HG03378 (cell line): ENCODE results near the gene GAREM1.
"Not testable (repeated sequence)": the region's sequence is repeated elsewhere in the genome, so short reads cannot be mapped to it uniquely, and the experiment has no call there.

Experiments used
- ATAC-seq: cut with Tn5 transposase; IDR thresholded peaks from one replicate; pipeline ENCODE4 v1.9.1; 2021; ENCODE audit warnings: mild to moderate bottlenecking, moderate library complexity; ENCODE audit not compliant: unreplicated experiment

GAREM1 gene

DNA sequence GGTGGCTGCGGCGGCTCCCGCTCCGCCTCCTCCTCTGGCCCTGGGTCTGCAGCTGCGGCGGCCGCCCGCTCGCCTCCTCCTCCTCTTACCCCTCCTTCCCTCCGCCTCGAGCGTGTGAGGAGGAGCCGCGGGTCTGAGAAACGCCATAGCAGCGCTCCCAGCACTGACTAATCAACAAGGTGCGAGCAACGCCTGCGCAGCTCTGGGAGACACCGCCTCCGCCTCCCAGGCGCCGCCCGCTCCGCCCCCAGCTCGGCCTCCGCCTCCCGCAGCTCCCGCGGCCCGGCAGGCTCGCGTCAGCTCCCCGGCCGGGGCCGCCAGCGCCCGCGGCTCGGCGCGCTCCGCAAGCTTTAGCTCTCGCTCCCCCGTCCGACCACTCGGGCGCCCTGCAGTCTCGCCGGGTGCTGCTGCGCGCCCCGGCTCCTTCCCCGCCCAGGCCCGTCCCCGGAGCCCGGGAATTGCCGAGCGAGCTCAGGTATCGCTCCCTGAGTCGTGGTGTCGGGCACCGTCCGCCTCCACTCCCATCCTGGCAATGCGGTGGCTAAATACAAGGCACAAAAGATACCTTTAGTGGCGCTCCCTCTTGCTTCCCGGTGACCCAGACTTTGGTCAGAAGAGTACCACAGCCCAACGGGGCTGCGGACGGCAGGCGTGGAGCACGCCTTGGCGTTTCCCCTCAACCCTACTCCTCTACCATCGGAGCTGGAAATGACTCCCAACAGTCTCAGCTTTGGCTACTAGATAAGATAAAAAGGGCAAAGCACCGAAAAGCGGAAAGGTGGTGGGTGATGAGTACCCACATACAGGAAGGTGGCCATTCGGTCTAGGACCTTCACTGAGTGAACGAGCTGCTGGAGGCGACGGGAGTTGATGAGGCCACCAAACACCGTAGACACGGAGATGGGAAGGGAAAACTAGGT lies at the start of gene GAREM1:
GAREM1 (minus strand) TSS at position 169 of the 920 bp plus-strand sequence. CDS start 454 bp downstream, outside the sequence.
- ATAC-seq = peak; percentile 92

DNA sequence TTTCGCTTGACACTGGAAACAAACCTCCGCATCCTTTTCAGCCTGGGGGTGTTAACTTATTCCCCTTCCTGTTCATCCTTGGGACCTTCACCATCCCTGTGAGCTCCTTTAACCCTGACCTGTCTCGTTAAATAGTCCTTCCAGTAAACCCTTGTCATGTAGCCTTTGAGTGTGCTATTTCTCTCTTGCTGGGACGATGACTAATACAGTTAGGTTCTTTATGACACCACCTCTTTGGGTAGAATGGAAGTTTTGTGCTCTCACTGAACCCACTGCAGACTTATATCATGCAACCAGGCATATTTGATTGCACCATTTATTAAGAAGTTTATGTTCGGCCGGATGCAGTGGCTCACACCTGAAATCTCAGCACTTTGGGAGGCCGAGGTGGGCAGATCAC lies 40.5 kb upstream of the GAREM1 start:
- ATAC-seq = no peak

DNA sequence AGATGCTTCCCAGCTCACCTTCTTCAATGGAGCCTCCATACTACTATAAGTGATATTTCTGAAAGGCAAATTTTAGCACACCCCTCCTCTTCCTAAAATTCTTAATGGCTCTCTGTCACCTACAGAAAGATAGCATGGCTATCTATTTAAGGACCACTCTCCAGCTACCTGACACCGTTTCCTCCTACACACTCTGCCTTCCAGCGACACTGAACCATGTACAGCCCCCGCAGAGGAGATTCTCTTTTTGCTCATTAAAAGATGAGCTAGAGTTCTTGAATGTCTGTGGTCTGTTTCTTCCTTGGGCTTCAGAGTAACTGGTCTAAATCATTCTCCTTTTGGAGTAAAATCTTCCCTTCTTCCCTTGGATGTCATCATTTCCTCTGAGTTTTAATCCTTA lies 38.4 kb upstream of the GAREM1 start:
- no peak for ATAC-seq

DNA sequence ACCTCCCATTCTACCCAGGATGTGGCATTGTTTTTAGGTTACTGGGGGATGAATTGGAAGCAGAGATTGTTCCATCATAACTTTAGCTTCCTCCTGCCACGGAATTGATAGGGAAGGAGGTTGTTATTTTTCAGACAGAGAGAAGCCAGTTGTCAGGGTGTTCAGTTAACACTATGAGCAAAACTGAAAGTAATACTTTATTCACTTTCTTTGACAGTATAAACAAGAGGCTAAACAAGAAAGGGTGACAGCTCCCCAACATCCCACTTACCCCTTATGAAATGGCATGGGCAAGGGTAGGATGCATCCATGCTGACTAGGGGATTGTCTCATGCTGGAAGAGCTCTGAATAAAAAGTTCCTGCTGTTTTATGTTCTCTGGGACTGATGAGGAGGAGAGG lies 36.4 kb upstream of the GAREM1 start:
- ATAC-seq = no peak

DNA sequence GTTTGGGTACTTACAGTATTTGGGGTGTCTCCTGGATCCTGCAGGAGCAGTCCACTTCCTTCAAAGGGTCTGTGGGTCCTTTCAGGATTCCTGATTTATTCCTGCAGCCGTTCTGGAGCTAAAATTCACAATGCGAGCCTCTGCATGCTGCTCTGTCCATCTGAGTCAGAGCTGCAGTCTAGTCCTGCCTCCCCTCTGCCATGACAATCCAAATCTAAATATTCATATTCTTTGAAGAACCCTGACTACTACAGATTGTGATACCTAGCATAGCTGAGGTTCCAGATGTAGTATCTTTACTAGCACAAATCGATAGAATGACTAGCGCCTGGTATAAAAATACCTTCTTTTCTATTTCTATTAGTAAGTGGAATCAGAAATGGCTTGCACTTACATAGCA lies 31.3 kb upstream of the GAREM1 start:
- no peak for ATAC-seq

DNA sequence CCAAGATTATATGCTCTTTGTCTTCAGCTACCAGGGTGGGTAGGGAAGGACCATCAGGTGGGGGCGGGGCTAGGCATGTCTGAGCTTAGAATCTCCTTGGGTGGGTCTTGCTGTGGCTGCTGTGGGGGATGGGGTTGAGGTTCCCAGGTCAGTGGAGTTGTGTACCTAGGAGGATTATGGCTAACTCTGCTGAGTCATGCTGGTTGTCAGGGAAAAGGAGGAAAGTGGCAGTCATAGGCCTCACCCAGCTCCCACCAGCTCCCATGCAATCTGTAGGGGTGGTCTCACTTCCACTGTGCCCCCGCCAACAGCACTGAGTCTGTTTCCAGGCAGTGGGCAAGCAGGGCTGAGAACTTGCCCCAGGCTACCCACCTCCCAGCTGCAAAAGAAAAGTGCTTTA lies 30.6 kb upstream of the GAREM1 start:
- not testable (repeated sequence) for ATAC-seq

DNA sequence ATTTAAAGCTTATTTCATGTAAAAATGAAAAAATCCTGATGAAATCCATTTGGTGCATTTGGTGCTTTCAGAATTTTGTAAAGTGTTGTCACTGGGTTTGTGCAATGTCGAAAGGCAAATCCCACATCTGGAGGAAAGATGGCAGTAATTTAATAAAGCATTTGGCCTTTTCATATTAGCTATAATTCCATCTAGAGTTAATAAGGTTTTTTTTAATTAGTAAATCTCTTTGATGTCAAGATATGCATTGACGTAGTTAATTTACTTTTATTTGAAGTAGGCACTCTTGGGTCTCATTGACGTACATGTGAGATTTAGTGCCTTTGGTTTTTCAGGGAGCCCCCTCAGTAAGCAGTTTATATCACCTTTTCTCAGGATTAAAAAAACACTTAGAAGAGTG lies 12.3 kb upstream of the GAREM1 start:
- ATAC-seq = no peak

DNA sequence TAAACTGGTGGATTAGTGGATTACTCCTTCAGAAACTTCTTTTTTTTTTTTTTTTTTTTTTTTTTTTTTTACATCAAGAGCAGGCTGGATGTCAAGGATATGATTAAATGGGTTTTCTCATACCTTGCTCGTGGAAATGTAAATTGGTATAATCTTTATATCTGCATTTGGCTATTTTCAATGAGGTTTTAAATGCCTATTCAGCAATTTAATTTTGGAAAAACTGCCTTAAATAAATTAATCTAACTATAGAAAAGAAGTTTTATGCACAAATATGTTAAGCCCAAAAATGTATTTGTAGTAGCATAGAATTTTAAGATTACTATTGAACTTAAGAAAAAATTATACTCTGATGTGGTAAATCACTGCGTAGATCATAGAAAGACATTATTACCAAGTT lies 11.4 kb upstream of the GAREM1 start:
- no peak for ATAC-seq

DNA sequence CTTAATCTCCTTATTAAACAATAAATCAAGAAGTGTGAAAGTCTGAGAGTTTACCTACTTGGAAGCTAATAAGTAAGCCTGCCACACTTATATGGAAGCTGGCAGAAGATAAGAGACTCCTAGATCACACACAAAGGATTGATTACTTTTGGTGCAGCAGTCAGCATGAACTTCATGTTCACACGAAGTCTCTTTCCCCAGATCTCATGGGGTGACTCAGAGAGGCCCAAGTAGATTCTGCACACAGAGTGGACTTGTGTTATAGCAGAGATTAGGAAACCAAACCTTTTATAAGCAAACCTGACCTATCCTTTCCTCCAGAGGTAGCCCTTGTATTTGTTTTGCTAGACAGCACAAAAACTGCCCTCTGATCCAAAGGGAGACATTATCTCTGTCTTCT lies 9.9 kb upstream of the GAREM1 start:
- ATAC-seq = no peak

DNA sequence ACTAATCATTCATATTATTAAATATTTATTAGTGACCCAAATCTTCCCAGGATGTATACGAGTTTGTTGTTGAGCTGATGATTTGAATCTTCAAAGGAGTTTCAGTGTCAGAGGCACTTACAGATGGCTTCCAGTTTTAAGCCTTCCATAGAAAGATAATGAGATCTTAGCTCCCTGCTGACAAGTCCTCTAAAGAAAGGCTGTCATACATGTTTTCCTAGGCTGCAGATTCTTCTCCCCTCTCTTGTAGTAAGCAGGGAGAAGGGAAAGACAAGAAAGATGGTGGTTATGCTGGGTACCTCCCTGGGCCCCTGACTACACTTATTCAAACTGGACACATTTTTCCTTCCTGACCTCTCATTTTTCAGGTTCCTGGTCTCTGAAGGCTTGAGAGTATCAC lies 8.1 kb upstream of the GAREM1 start:
- no peak for ATAC-seq

DNA sequence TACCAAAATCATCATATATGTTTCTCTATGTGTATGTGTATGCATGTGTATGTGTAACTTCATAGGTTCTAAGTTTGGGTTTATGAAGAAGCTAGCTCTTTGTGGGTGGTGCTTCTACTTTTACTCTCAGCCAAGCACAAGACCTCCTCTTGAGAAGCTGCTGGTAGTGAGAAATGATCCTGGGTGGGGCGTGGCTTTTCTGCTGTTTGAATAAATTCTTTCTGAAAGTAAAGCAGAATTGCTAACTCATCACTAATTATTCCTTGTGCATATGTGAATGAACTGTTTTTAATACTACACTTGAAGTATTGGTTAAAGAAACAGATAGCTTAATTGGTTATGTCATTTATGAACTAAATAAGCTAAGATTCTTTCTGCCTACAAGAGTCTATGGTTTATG lies 7.6 kb upstream of the GAREM1 start:
- ATAC-seq = no peak

DNA sequence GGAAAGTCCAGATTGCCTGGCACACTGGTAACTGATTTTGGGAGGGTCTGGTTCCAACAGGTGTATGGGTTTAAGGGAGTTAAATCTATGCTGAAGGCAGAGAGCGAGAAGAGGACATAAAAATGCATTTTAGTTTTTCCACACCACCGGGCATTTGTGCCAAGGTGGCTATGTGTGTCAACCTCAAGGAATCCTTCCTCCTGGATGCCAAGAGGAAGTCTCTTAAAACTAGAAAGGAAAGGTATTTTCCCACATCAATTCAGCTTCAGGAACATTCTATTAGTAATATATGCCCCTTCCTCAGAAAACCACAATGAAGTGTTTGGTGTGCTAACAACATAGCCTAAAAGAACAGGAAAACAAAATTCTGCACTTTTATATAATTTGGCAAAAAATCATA lies 5.4 kb upstream of the GAREM1 start:
- ATAC-seq = no peak

DNA sequence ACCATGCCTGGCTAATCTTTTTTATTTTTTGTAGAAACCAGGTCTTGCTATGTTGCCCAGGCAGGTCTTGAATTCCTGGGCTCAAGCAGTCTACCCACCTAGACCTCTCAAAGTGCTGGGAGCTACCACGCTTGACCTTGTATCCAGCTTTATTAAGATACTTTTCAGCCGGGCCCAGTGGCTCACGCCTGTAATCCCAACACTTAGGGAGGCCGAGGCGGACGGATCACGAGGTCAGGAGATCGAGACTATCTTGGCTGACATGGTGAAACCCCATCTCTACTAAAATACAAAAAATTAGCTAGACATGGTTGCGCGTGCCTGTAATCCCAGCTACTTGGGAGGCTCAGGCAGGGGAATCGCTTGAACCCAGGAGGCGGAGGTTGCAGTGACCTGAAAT lies 4.4 kb upstream of the GAREM1 start:
- ATAC-seq = not testable (repeated sequence)

DNA sequence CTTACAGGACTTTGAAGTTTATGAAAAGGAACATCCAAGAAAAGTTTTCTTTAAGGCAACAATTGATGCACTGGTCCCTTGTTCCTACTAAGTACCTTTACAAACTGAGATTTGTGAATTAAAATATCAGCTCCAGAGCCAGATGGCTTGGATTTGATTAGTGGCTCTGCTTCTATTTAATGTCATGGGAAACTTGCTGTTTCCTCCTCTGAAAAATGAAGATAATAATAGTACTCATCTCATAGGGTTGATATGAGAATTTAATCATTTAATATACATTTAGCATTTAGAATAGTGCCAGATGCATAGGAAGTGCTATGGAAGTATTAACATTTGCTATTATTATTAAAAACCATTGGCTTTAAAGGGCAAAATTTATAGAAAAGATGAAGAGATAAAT lies 2.6 kb upstream of the GAREM1 start:
- ATAC-seq = no peak

DNA sequence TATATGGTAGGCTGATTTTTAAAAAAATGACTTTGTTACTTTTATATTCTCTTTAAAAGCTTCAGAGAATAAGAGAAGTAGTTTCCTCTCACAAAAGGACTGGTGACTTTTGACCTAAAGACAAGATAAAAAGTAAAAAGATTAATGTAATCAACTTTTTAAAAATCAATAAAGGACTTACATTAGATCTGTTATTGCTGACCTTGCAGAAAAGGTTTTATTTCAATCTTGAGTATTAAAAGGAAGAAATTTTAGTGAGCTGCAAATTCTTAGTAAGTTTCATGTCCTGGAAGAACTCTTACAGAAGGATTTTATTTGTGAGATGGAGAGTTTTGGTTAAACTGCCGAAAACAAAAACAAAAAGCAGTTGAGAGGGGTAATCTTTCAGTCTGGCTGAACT lies 2.2 kb upstream of the GAREM1 start:
- ATAC-seq = no peak

DNA sequence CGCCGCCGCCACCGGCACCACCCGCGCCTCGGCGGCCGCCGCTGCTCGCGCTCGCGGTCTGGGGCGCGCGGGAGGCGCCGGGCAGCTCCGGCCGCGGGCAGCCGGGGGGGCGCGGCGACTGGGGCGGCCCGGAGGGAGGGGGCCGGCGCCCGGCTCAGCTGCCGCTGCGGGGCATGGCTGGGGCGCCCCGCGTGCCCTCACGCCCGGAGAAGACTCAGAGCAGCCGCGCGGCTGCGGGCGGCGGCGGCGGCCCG lies 295 bp downstream of the GAREM1 start:
- no peak for ATAC-seq

DNA sequence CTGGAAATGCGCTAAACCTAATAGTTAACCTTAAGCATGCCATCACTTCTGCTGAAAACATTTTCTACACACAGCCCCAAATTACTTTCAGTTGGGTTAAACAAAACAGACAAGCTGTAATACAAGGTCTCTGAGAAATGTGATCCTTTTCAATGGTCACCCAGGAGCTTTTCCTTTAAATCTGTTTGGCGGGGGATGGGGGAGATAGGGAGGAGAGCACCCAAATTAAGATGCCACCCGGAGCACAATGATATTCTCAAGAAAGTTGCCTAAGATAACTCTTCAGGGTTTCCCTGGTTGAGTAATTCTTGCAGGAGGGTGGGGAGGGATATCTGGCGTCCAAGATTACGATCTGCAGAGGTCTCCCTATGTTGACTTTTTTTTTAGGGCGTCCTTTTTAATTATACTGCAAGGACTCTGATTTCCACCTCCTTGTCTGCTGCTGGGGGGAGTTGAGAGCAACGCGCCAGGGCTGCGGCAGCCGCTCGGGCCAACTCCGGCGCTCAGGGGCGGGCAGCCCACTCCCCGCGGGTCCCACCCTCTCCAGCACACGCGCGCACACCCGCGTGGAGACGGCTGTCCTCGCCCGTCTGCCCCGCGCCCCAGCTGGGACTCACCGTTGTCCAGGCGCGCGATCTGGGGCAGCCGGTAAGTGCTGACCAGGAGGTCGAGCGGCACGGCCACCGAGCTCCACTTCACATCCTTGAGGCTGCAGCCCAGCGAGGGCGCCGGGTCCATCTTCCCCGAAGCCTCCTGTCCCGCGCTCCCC lies 807 bp downstream of the GAREM1 start:
- ATAC-seq = no peak

DNA sequence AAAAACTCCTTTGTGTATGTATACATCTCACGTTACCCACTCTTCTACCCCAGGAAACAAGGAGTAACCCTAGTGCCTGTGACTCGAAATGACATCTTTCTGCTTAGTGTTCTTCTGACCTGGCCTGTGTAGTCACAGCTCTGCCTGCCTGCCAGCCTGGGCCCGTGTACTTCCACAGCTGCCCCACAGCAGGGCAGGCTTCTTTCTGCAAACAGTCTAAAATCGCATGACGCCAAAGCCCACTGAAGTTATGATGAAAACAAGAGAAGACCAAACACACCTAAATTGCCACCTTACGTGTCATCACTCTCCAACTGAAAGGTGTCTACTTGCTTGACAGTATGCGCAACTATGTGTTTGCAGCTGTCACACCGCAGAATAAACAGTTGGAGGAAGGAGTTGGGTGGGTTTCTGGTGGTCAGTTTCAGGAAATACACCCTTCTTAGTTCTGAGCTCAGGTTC lies 1.5 kb downstream of the GAREM1 start:
- no peak for ATAC-seq

DNA sequence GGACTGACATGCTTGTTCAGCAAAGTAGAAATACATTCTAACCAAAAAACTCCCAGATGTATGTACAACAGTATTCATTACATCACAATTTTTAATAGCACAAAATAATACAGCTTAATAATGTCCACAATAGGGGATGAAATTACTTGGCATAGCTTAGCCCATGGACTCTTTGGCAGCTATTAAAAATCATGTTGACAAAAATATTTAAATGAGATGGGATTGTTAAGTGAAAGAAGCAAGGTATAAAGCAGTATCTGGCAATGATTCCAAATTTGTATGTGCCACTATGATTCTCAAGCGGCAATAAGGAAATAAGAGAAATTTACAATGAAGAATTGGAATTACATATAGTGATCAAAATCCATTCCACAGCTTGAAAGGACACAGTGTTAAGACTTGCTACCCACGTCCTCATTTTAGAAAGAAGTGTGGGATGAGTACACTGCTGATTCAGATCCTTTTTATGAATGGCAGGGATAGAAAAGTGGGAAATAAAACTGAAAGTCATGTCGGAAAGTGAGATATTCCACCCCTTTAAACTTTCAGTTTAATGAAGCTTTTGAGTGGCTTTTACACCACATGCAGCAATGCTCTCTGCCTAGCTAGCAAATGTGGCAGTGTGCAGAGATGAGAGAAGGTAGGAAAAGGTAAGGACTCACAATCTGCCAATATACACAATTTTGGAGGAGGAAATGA lies 2.4 kb downstream of the GAREM1 start:
- no peak for ATAC-seq

DNA sequence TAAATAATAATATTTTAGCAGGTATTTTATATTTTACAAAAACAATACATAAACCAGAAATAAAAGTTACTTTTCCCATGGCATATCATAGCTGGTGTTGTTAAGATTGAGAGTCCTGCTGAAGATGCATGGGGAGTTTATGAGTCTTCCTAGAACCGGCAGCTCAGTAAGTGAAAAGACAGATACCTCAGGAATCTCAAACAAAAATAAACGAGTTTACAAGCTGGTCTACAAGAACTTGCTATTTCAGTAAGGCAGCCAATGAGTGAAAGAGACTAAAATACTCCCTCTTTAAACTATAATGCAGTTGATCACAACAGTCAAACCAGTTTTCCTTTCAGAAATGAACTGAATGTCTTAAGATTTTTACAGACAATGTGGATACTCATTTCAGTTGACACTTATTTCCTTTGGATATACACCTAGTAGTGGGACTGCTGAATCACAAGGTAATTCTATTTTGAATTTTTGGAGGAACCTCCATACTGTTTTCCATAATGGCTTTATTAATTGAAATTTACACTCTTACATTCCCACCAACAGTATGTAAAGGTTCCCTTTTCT lies 8.9 kb downstream of the GAREM1 start:
- no peak for ATAC-seq

DNA sequence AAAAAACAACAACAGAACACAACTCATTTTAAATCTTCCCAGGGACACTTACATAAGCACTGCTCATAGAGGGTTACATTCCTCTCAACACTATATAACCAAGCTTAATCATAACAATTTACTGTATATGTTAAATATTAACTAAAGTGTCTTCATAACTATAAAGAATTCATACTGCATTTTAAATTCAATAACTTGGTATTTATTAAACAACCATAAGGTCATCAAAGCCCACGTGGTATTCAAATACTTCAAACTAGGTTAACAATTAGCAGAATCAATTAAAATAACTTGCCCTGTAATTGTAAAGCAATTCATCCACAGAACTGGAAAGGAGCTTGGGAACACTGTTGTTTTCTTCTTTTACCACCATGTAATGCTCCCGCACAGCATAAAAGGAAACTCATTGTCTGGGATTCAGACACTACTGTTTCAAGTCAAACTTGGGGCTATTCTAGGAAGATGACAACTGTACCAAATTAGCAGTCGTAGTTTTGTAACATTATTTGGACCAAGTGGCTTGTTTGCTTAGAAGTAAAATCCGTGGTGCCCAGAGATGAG lies 10.4 kb downstream of the GAREM1 start:
- ATAC-seq = no peak
